Endodermal cell (in vitro differentiated cells): Measurements from ENCODE around the gene CFAP61. TPM values are rescaled to one million over a fixed set of nuclear protein-coding genes. Genes with fewer than 3 reads are reported as not detected.

Experiments used
- DNase-seq: peaks from one replicate; pipeline ENCODE4 v3.0.0-alpha.2; 2017
- H3K27ac ChIP-seq: 2 replicates; pipeline ENCODE4 v1.5.1; 2013; ENCODE audit warnings: mild to moderate bottlenecking, low read depth, low read length, moderate library complexity
- H3K27me3 ChIP-seq: 2 replicates; pipeline ENCODE4 v1.6.1; 2013; ENCODE audit warnings: mild to moderate bottlenecking, low read length, moderate library complexity; ENCODE audit not compliant: insufficient read depth, control insufficient read depth, poor library complexity, severe bottlenecking
- H3K36me3 ChIP-seq: 2 replicates; pipeline ENCODE4 v1.7.0; 2013; ENCODE audit warnings: mild to moderate bottlenecking, low read length, moderate library complexity; ENCODE audit not compliant: control insufficient read depth, insufficient read depth
- H3K4me1 ChIP-seq: one replicate; pipeline ENCODE4 v1.7.0; 2013; ENCODE audit warnings: low read length; ENCODE audit not compliant: control insufficient read depth, insufficient read depth
- H3K4me3 ChIP-seq: 2 replicates; pipeline ENCODE4 v1.5.1; 2013; ENCODE audit warnings: mild to moderate bottlenecking, low read length, moderate library complexity
- H3K9ac ChIP-seq: 2 replicates; pipeline ENCODE4 v1.6.1; 2013; ENCODE audit warnings: mild to moderate bottlenecking, low read length, moderate library complexity; ENCODE audit not compliant: poor library complexity, severe bottlenecking; ENCODE audit errors: extremely low read depth
- H3K9me3 ChIP-seq: 2 replicates; pipeline ENCODE4 v1.6.1; 2013; ENCODE audit warnings: mild to moderate bottlenecking, low read length, moderate library complexity; ENCODE audit not compliant: control insufficient read depth
- H3K27ac Mint-ChIP-seq: 2 replicates; pipeline ENCODE4 v1.8.0; 2020; ENCODE audit warnings: mixed read lengths
- H3K27me3 Mint-ChIP-seq: 2 replicates; pipeline ENCODE4 v1.8.0; 2021; ENCODE audit warnings: mild to moderate bottlenecking, mixed read lengths; ENCODE audit not compliant: insufficient read depth
- H3K36me3 Mint-ChIP-seq: 2 replicates; pipeline ENCODE4 v1.8.0; 2020; ENCODE audit warnings: low read depth, mixed read lengths
- H3K4me1 Mint-ChIP-seq: 2 replicates; pipeline ENCODE4 v1.8.0; 2020; ENCODE audit warnings: mixed read lengths
- H3K4me3 Mint-ChIP-seq: 2 replicates; pipeline ENCODE4 v1.8.0; 2020; ENCODE audit warnings: mild to moderate bottlenecking, moderate library complexity, mixed read lengths
- H3K9me3 Mint-ChIP-seq: 2 replicates; pipeline ENCODE4 v1.8.0; 2020; ENCODE audit warnings: mild to moderate bottlenecking, mixed read lengths
- WGBS, 2 experiments: methylation state at CpG; one replicate each; pipeline versions ENCODE4 v1.1.5 to v1.1.7; 2013; ENCODE audit warnings: missing lambda C conversion rate in 2 of 2, mixed read lengths in 1 of 2; ENCODE audit not compliant: insufficient coverage in 1 of 2, insufficient read length in 1 of 2; 5-methylcytosine and 5-hydroxymethylcytosine counted together
- total RNA-seq, 2 donors: library from RNA; stranded (reverse); fragmentation: NEBNext Ultra II Directional in 1 of 2; extraction: Animal tissue kit (Norgen Biotek cat#: 25700) in 1 of 2; gene quantifications; 2 replicates in 1 of 2; 3 replicates in 1 of 2; pipeline ENCODE4 v1.2.1, GENCODE V29; 2021
- TF ChIP-seq, protein P1 (sequence below): fragments of 200-600 bp; sonication (generic); conservative IDR thresholded peaks from 2 replicates; pipeline ENCODE4 v1.5.0; 2021; ENCODE audit warnings: antibody characterized with exemption, mild to moderate bottlenecking

CFAP61 gene
- total RNA-seq, 2 donors from 2014 or later, result 0.64 to 0.73 TPM

DNA sequence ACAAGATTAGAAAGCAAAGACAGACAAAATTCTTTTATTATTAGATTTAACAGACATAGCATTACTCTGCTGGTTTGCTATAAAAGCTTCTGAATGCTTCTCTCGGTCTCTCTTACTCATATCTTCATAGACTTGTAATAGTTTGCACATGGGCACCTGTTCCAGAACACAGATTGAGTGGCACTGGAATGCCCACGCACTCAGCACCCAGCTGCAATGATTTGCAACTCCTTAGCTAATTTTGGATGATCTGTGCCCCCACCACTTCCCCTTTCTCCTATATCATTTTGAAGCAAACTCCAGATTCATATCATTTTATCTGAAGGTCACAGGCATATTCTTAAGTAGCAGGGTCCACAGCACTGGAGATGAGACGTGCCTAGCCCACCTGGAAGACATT lies 148.8 kb downstream of the CFAP61 start:
- H3K9me3 ChIP-seq, result no peaks in the 10 kb centered on the region
- peaks cover 16% of the 10 kb centered on the region for H3K4me1 ChIP-seq
- no peak overlapping the region for H3K27ac ChIP-seq
- 95 to 97% methylated on average over 3 of the region's 3 CpGs for WGBS, 2 experiments
- no peak overlapping the region for H3K9ac ChIP-seq
- H3K36me3 ChIP-seq, result no peaks in the 10 kb centered on the region
- DNase-seq, result no peak
- Mint-ChIP-seq H3K9me3 (no peaks in the 10 kb centered on the region), H3K27me3 (no peaks in the 10 kb centered on the region), H3K4me3 (no peak overlapping the region), H3K4me1 (peaks cover 40% of the 10 kb centered on the region), H3K27ac (no peak overlapping the region), H3K36me3 (no peaks in the 10 kb centered on the region)
- H3K27me3 ChIP-seq, result no peaks in the 10 kb centered on the region
- TF ChIP-seq, protein P1, sequence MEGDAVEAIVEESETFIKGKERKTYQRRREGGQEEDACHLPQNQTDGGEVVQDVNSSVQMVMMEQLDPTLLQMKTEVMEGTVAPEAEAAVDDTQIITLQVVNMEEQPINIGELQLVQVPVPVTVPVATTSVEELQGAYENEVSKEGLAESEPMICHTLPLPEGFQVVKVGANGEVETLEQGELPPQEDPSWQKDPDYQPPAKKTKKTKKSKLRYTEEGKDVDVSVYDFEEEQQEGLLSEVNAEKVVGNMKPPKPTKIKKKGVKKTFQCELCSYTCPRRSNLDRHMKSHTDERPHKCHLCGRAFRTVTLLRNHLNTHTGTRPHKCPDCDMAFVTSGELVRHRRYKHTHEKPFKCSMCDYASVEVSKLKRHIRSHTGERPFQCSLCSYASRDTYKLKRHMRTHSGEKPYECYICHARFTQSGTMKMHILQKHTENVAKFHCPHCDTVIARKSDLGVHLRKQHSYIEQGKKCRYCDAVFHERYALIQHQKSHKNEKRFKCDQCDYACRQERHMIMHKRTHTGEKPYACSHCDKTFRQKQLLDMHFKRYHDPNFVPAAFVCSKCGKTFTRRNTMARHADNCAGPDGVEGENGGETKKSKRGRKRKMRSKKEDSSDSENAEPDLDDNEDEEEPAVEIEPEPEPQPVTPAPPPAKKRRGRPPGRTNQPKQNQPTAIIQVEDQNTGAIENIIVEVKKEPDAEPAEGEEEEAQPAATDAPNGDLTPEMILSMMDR, result no peak
- H3K4me3 ChIP-seq, result no peak overlapping the region

DNA sequence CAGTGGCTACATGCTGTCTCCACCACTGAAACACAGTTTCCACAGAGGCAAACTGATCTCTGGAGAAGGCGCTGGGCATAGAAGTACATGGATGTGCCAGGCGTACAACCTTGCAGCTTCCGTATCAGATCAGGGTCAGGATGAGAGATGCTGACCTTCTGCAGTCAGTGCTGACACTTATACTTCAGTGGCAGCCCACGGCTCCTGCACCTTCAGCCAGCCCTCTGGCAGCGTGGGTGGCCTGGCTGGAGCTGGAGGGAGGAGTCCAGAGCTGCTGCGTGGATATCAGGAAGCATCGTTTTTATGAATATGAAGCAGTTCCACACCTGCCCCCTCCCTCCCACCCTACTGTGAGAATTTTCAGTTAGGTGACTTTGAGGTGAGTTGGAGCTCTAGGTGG lies 149.3 kb downstream of the CFAP61 start:
- Mint-ChIP-seq H3K4me1 (peaks cover 40% of the 10 kb centered on the region), H3K27ac (no peak overlapping the region), H3K9me3 (no peaks in the 10 kb centered on the region), H3K4me3 (no peak overlapping the region), H3K27me3 (no peaks in the 10 kb centered on the region), H3K36me3 (no peaks in the 10 kb centered on the region)
- Histone ChIP-seq H3K4me1 (peaks cover 16% of the 10 kb centered on the region), H3K9ac (no peak overlapping the region), H3K9me3 (no peaks in the 10 kb centered on the region), H3K36me3 (no peaks in the 10 kb centered on the region), H3K4me3 (no peak overlapping the region), H3K27ac (no peak overlapping the region), H3K27me3 (no peaks in the 10 kb centered on the region)
- TF ChIP-seq, protein P1, result no peak
- no peak for DNase-seq
- 87 to 90% methylated on average over 3 to 6 of the region's 7 CpGs for WGBS, 2 experiments

DNA sequence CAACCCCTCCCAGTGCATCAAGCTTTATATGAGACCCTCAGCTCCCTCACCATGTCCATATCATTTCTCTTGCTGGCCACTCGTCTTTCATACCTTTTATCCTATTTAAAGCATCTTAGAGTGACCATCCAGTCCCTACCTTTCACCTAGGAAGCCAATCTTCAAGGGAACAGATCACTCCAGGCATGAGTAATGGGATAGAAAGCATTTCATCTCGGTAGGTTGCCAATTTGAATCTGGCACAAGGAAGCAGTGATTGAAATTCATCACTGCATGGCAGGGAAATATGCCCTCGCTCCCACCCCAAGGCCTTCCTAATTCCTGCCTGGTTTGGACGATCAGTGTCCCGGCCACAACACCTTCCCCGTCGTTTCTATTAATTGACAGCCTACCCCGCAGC lies 150.4 kb downstream of the CFAP61 start:
- Mint-ChIP-seq H3K27me3 (no peaks in the 10 kb centered on the region), H3K4me3 (no peak overlapping the region), H3K9me3 (no peaks in the 10 kb centered on the region), H3K36me3 (no peaks in the 10 kb centered on the region), H3K4me1 (peaks cover 46% of the 10 kb centered on the region), H3K27ac (no peak overlapping the region)
- H3K9me3 ChIP-seq, result no peaks in the 10 kb centered on the region
- 90 to 95% methylated on average over 7 to 8 of the region's 8 CpGs for WGBS, 2 experiments
- TF ChIP-seq, protein P1, result no peak
- no peak overlapping the region for H3K9ac ChIP-seq
- H3K27me3 ChIP-seq, result no peaks in the 10 kb centered on the region
- no peak overlapping the region for H3K4me3 ChIP-seq
- DNase-seq, result no peak
- peaks cover 16% of the 10 kb centered on the region for H3K4me1 ChIP-seq
- no peak overlapping the region for H3K27ac ChIP-seq
- no peaks in the 10 kb centered on the region for H3K36me3 ChIP-seq
